DLD1 (cell line): ENCODE data around the gene CCDC14.
"Not testable (repeated sequence)": the region's sequence is repeated elsewhere in the genome, so short reads cannot be mapped to it uniquely, and the experiment has no call there.

Experiments
- in situ Hi-C: cut with HindIII; loops from 2 replicates; pipeline ENCODE4 v1.10.0; 2017; ENCODE audit warnings: low sequenced_read_pairs

Gene CCDC14

DNA sequence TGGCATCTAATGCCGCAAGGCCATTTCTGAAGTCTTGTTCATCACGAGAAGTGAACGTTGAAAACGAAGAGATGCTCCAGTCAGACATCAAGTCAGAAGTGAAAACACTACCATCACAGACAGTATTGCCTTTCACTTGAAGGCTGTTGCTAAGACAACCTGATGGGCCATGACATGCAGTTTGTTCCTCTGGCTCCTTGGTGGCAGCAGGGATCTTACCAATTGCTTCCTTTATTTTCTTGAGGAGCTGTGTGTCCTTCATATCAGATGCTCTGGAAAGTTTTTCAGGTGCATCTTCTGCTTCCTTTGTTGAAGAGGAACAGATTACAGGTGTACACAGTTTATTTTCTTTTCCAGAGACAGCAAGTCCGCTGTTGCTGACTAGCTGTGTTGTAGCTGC lies 46.2 kb downstream of the CCDC14 start:
- in situ Hi-C loops: no loop called here

DNA sequence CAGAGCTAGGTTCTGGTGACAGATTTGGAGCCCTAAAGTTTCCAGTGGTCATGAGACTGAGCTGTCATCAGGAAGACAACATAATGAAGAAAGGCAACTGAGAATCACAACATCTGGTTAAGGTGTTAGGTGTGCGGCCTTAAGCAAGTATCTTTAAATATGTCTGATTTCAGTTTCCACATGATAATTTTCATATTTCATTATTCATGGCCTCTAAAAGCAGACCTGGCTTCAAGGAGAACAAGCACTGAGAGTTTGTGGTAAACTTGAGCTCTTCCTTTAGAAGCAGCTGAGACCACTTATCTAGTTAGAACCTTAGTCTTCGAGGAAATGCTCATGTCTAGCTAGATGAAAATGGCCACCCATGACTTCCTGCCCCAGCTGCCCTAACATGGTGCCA lies 51.2 kb downstream of the CCDC14 start:
- in situ Hi-C loops: no loop called here

DNA sequence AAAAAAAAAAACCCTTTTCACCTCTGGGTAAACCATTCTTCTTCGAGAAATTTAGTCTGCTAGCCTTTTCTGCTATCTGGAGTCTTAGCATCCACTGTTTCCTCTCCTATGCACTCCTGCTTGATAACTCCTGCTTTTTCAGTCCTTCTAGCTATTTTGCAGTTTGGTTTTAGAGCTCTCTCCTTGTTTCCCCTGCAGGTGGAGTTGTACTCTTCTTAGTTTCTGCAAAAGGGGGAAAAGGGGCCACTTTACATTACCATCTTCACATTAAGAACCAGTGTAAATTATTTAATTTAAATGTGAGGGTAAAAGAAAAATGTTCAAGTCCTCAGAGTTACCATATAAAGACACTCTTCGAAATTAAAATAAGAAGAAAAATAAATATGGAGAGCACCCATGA lies 53.3 kb downstream of the CCDC14 start:
- in situ Hi-C loops: no loop called here

- in situ Hi-C loops: no loop called here
These were observed 61.6 kb downstream of the CCDC14 start for GRCh38 chr3:123899300-123899865.

DNA sequence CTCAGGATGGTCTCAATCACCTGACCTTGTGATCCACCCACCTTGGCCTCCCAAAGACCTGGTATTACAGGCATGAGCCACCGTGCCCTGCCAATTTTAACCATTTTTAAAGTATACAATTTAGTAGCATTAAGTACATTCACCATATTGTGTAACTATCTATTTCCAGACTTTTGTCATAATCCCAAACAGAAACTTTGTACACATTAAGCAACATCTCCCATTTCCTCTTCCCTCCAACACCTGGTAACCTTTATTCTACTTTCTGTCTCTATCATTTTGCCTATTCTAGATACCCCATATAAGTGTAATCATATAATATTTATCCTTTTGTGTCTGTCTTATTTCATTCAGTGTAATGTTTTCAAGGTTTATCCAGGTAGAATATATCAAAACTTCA lies 68.0 kb downstream of the CCDC14 start:
- in situ Hi-C loops: no loop called here

GRCh38 chr3:123892195-123892594 lies 68.8 kb downstream of the CCDC14 start:
- in situ Hi-C loops: no loop called here

DNA sequence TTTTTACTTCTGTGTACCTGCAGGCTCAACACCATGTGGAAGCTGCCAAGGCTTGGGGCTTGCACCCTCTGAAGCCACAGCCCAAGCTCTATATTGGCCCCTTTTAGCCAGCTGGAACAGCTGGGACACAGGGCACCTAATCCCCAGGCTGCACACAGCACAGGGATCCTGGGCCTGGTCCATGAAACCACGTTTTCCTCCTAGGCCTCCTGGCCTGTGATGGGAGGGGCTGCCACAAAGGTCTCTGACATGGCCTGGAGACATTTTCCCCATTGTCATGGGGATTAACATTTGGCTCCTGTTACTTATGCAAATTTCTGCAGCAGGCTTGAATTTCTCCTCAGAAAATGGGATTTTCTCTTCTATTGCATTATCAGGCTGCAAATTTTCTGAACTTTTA lies 70.0 kb downstream of the CCDC14 start:
- in situ Hi-C loops: not testable (repeated sequence)

DNA sequence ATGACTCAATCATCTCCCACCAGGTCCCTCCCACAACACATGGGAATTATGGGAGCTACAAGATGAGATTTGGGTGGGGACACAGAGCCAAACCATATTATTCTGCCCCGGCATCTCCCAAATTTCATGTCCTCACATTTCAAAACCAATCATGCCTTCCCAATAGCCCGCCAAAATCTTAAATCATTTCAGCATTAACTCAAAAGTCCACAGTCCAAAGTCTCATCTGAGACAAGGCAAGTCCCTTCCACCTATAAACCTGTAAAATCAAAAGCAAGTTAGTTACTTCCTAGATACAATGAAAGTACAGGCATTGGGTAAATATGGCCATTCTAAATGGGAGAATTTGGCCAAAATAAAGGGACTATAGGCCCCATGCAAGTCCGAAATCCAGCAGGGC lies 70.9 kb downstream of the CCDC14 start:
- in situ Hi-C loops: not testable (repeated sequence)

DNA sequence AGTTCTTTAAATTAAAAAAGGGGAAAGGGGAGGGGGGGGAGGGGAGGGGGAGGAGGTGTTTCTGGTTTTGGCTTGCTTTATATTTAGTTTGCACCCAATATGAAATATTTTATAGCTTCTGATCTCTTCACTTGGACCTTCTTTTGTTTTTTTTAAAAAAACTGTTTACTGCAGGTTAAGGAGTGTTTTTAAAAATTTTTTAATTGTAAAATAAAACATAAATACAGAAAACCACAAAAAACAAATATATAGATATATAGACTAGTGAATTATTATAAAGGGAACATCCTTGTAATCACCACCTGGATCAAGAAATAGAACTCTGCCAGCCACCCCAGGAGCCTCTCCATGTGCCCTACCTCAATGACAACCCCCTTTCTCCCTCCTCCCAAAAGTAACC lies 76.0 kb downstream of the CCDC14 start:
- in situ Hi-C loops: no loop called here

DNA sequence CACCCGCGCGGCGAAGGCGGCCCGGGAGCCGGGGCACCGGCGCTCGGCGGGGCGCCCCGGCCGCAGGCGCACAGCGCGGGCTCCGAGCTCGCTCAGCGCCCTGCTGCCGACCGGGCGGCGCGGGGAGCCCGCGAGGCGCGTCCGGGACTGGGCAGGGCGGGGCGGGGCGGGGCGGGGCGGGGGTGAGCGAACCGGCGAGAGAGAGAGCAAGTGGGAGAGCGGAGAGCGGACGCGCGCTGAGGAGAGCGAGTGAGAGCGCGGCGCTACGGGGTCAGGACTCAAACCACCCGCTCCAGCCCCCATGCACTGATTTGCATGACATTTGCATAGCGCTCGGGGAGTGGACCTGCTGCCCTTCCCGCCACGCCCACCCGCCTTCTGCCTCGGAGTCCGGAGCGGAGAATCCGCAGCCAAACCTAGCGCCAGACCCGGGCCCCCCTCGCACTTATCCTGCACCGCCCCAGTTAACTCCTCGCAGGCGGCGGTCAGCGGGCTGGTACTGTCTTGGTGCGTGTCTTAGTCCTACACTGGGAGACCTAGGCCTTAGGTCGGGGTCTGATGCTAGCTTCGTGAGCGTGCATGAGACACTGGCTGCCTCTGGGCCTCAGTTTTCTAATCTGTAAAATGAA lies 76.7 kb downstream of the CCDC14 start, which contains the start of gene MYLK:
MYLK (minus strand) TSS at position 130 of the 629 bp plus-strand sequence. CDS start 90,491 bp downstream, outside the sequence.
- in situ Hi-C loops: no loop called here

- in situ Hi-C loops: no loop called here
These were observed 77.3 kb downstream of the CCDC14 start for GRCh38 chr3:123883701-123884202.

- in situ Hi-C loops: no loop called here
These were observed 77.9 kb downstream of the CCDC14 start for GRCh38 chr3:123883111-123883510.

DNA sequence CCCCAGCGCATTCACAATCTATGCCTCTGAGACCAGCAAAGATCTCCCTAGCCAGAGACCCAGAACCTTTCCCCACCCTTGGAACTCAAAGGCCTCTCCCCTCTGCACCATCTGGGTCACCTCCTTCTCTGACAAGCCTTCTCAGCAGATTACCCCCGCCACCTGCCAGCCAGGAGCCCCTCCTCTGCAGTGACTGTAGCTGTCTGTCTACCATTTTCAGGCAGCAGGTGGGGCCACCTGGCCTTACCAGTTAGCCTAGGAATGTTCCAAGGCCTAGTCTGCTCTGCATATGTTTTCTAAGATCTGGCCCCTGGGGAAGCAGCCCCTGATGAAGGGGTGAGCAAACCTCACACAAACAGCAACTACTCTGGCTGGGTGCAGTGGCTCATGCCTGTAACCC lies 79.3 kb downstream of the CCDC14 start:
- in situ Hi-C loops: no loop called here

GRCh38 chr3:123880998-123881561 lies 79.9 kb downstream of the CCDC14 start:
- in situ Hi-C loops: no loop called here

GRCh38 chr3:123878807-123879206 lies 82.2 kb downstream of the CCDC14 start:
- in situ Hi-C loops: no loop called here

GRCh38 chr3:123877965-123878364 lies 83.1 kb downstream of the CCDC14 start:
- in situ Hi-C loops: no loop called here

DNA sequence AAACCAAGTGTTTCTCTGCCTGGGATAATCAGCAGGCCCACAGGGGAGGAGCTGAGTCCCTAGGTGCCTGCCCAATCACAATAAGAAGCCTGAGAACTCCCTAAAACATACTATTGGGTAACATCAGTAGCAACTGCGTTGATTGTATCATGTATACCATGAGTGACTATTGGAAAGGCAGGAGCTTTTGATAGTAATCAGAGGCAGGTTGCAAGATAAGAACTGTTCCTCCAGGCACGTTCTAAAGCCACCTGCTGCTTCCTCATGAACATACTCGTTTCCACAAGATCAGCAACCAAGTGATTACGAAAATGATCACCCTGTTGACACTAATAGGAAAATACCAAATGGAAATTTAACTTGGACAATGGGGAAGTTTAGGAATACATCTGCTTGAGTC lies 83.6 kb downstream of the CCDC14 start:
- in situ Hi-C loops: no loop called here

GRCh38 chr3:123876858-123877257 lies 84.2 kb downstream of the CCDC14 start:
- in situ Hi-C loops: no loop called here

GRCh38 chr3:123872621-123873020 lies 88.4 kb downstream of the CCDC14 start:
- in situ Hi-C loops: no loop called here

DNA sequence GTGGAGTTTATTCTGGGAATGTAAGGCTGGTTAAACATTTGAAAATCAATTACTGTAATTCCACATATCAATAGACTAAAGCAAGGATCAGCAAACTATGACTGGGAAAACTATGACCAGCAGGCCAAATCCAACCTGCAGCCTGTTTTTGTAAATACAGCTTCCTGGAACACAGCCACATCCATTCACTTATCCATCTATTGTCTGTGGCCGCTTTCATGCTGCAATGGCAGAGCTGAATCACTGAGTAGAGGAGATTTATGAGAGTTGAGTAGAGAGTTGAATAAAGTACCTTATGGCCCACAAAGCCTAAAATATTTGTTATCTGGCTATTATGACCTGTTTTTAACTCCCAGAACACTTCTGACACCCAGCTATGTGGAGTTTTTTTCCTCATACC lies 89.1 kb downstream of the CCDC14 start:
- in situ Hi-C loops: no loop called here

GRCh38 chr3:123870033-123870432 lies 91.0 kb downstream of the CCDC14 start:
- in situ Hi-C loops: no loop called here

DNA sequence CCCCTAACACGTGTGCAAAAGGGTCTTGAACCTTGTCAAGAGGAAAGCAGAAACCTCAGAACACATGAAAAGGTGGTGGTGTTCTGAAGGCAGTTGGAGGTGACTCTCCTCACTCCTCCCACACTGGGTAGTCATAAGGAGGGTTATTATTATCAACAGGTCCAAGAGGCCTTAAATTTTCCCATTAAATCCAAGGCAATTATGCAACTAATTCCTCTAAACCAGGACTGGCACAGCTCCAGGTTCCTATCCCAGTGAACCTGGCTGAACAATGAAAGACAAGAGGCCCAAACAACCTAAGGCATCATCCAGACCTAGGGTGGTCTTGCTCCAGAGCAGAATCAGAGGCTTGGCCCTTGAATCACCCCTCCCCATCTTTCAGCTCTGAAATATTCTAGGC lies 91.9 kb downstream of the CCDC14 start:
- in situ Hi-C loops: no loop called here
